ENCODE results near the gene C17orf50. TPM values are rescaled to one million over a fixed set of nuclear protein-coding genes. Genes with fewer than 3 reads are reported as not detected.

The C17orf50 gene
- total RNA-seq, 1 experiment from 2014 or later, result not detected

DNA sequence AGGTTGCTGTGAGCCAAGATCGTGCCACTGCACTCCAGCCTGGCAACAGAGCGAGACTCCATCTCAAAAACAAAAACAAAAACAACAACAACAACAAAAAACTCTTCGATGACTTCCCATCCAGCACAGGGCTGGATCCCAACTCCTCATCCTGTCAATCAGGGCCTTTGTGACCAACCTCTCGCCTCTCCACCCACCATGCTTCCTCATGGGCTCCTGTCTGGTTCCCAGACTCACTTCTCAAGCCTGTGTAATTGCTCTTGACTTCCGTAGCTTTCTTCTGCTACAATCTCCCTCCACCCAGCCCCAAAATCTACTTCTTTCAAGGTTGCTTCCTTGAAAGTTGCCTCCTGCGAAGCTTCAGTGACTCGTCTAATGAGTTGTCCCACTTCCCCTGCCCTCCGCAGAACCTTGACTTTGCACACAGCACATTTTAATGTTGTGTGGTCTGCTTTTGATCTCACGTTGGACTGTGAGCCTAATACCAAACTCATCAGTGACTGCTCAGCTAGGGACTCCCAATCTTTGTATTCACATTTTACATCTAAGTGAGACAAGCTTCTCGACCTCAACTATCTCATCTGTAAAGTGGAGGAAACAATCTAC lies 30.2 kb upstream of the C17orf50 start:
- Mint-ChIP-seq H3K36me3 (ENCODE audit: insufficient read depth, unreplicated experiment) (peaks cover 17% of the 10 kb centered on the region), H3K27ac (ENCODE audit: low read depth, unreplicated experiment) (no peak overlapping the region), H3K27me3 (ENCODE audit: insufficient read depth, unreplicated experiment) (no peaks in the 10 kb centered on the region), H3K4me1 (ENCODE audit: insufficient read depth, unreplicated experiment) (peaks cover 25% of the 10 kb centered on the region), H3K9me3 (ENCODE audit: unreplicated experiment) (no peaks in the 10 kb centered on the region), H3K4me3 (ENCODE audit: unreplicated experiment) (peak overlapping the region; percentile 47)
- ChIA-PET CTCF (interaction anchor here (0.5 to 11.3 kb wide), 6 partner anchors 17 to 191 kb away, joined by 3 to 81 read pairs (median 5); no protein-coding TSS in a partner anchor), POLR2A (interaction anchor here (1.2 to 1.7 kb wide), 2 partner anchors 13 to 18 kb away, joined by 3 read pairs; no protein-coding TSS in a partner anchor)
- intact Hi-C loops (cut with micrococcal nuclease), result no loop called here
- no peak for DNase-seq (ENCODE audit: unreplicated experiment)
- no peak for TF ChIP-seq CTCF (IDR thresholded peaks at IDR 0.05; ENCODE audit: unreplicated experiment)
- BruUV-seq (replicated peaks), result no TSS peak

DNA sequence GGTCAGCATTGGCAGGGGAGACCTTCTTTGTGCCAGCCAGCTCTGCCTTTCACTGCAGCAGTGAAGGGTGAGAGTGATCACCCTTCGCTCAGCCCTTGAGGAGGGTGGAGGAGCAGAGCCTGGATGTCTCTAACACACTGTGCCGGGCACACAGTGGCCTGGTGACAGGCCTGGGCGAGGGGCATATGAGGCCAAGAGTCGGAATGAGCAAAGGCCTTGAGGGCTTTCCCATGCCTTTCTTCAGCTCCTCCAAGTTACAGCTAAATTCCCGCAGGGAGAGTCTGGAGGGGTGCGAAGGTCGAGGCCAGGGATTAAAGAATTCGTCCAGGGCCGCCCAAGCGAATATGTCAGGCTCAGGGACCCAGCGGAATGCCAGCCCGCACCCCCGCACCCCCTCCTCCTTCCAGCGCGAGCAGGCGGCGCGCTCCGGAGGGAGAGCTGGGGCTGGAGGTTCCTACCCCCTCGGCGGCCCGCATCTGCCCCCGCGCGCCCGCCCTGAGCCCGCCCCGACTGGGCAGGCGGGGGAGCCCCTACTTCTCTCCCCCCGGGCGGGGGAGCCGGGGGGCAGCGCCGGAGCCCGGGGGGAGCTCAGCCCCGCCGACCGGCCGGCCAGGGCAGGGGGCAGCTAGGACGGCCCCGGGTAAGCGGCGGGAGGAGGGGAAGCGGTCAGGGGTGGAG lies 29.3 kb upstream of the C17orf50 start, which contains the start of gene RASL10B:
TSS of gene RASL10B (plus strand) at position 401 of the 678 bp plus-strand sequence. CDS start 3,546 bp downstream, outside the sequence.
- intact Hi-C loops (cut with micrococcal nuclease), result no loop called here
- ChIA-PET CTCF (interaction anchor here (0.7 to 11.3 kb wide), 4 partner anchors 8 to 118 kb away, joined by 3 to 81 read pairs (median 5); no protein-coding TSS in a partner anchor), POLR2A (interaction anchor here (1.2 to 1.7 kb wide), 2 partner anchors 14 to 19 kb away, joined by 3 read pairs; no protein-coding TSS in a partner anchor)
- BruUV-seq (replicated peaks), result no TSS peak
- Mint-ChIP-seq H3K9me3 (ENCODE audit: unreplicated experiment) (no peaks in the 10 kb centered on the region), H3K27ac (ENCODE audit: low read depth, unreplicated experiment) (no peak within 1 kb of the TSS), H3K36me3 (ENCODE audit: insufficient read depth, unreplicated experiment) (peaks cover 8% of the 10 kb centered on the region), H3K4me1 (ENCODE audit: insufficient read depth, unreplicated experiment) (peaks cover 16% of the 10 kb centered on the region), H3K4me3 (ENCODE audit: unreplicated experiment) (peak within 1 kb of the TSS; percentile 50), H3K27me3 (ENCODE audit: insufficient read depth, unreplicated experiment) (no peaks in the 10 kb centered on the region)
- no peak for TF ChIP-seq CTCF (IDR thresholded peaks at IDR 0.05; ENCODE audit: unreplicated experiment)
- DNase-seq (ENCODE audit: unreplicated experiment), result no peak

DNA sequence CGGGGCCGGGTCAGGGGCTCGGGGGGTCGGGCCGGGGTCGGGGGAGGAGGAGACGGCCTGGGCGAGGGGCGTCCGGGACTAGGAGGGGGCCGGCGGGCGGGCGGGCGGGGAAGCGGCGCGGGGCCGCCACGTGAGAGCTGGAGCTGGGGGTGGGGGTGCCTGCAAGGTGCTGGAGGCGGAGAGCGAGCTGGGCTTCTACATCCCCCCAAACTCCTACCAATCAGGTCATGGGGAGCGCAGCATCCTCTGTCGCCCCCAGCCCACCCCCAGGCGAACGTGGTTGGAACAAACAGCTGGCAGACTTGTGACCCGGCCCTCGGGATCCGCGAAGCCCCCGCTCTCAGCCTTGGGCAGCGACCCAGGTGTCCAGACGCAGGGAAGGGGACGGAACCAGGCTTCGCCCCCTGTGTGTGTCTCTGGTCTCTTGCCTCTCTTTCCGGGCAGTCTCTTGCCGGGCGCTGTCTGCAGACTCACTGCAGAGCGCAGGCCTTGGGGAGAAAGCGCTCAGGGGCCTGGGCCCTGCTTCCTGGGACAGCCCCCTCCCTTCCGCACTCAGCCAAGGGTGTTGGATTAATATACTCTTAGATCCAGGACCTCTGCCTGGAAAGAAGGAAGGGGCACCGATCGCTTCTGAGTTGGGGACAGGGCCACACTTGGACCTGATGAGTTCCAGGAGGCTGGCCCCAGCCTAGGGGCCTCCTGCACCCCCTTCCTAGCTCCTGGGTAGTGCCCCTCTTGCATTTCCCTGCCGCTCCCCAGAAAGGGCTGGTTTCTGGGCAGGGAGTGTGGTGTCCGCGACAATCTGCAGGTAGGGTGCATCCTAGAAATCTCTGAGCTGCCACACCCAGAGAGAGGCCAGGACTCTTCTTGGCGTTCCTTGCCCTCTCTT lies 28.5 kb upstream of the C17orf50 start:
- no TSS peak for BruUV-seq (replicated peaks)
- H3K27ac Mint-ChIP-seq (ENCODE audit: low read depth, unreplicated experiment), result no peak overlapping the region
- no peak for DNase-seq (ENCODE audit: unreplicated experiment)
- peaks cover 4% of the 10 kb centered on the region for H3K36me3 Mint-ChIP-seq (ENCODE audit: insufficient read depth, unreplicated experiment)
- H3K27me3 Mint-ChIP-seq (ENCODE audit: insufficient read depth, unreplicated experiment), result no peaks in the 10 kb centered on the region
- H3K4me3 Mint-ChIP-seq (ENCODE audit: unreplicated experiment), result peak overlapping the region; percentile 50
- TF ChIP-seq CTCF (IDR thresholded peaks at IDR 0.05; ENCODE audit: unreplicated experiment), result no peak
- intact Hi-C loops (cut with micrococcal nuclease), result no loop called here
- H3K4me1 Mint-ChIP-seq (ENCODE audit: insufficient read depth, unreplicated experiment), result peaks cover 12% of the 10 kb centered on the region
- ChIA-PET CTCF (interaction anchor here (0.6 to 11.3 kb wide), 7 partner anchors 9 to 419 kb away, joined by 3 to 81 read pairs (median 4); no protein-coding TSS in a partner anchor), POLR2A (no interaction called here)
- H3K9me3 Mint-ChIP-seq (ENCODE audit: unreplicated experiment), result no peaks in the 10 kb centered on the region

Measured in MCF 10A (cell line).